Stimulated activated CD8-positive, alpha-beta memory T cell treated with anti-CD3 and anti-CD28 coated beads, Interleukin-4, amount 100 ng/mL, for 48 hours (primary cell): ENCODE data around the gene TMEM38A.

Source experiments
- DNase-seq: peaks from one replicate; pipeline ENCODE4 v3.0.0-alpha.2; 2020

TMEM38A gene

GRCh38 chr19:16660763-16661479 is at the start of gene TMEM38A:
TMEM38A (plus strand) TSS chr19:16661139; CDS start chr19:16661218, 79 bp downstream.
- peak; percentile 49 for DNase-seq

GRCh38 chr19:16612636-16613035 is 48.3 kb upstream of the TMEM38A start:
- DNase-seq, result no peak

- no peak for DNase-seq
Observed at GRCh38 chr19:16613841-16614240, 47.1 kb upstream of the TMEM38A start.

GRCh38 chr19:16614941-16615340 is 46.0 kb upstream of the TMEM38A start:
- DNase-seq, result no peak

- DNase-seq, result no peak
Observed at GRCh38 chr19:16615808-16616207, 45.1 kb upstream of the TMEM38A start.

GRCh38 chr19:16618248-16618647 is 42.7 kb upstream of the TMEM38A start:
- no peak for DNase-seq

GRCh38 chr19:16619457-16619856 is 41.5 kb upstream of the TMEM38A start:
- no peak for DNase-seq

GRCh38 chr19:16620018-16620417 is 40.9 kb upstream of the TMEM38A start:
- DNase-seq, result no peak

- no peak for DNase-seq
Observed at GRCh38 chr19:16620584-16620983, 40.4 kb upstream of the TMEM38A start.

- DNase-seq, result no peak
Observed at GRCh38 chr19:16621165-16621800, 39.7 kb upstream of the TMEM38A start.

GRCh38 chr19:16623066-16623465 is 37.9 kb upstream of the TMEM38A start:
- no peak for DNase-seq

- no peak for DNase-seq
Observed at GRCh38 chr19:16623576-16623975, 37.4 kb upstream of the TMEM38A start.

GRCh38 chr19:16624236-16624635 is 36.7 kb upstream of the TMEM38A start:
- no peak for DNase-seq

GRCh38 chr19:16625163-16625958 is 35.6 kb upstream of the TMEM38A start:
- DNase-seq, result no peak

GRCh38 chr19:16626796-16627192 is 34.1 kb upstream of the TMEM38A start:
- no peak for DNase-seq

- peak; percentile 37 for DNase-seq
Observed at GRCh38 chr19:16627193-16627927, 33.6 kb upstream of the TMEM38A start.

- DNase-seq, result no peak
Observed at GRCh38 chr19:16627928-16628182, 33.1 kb upstream of the TMEM38A start.

- DNase-seq, result peak; percentile 97
Observed at GRCh38 chr19:16628183-16628983, 32.6 kb upstream of the TMEM38A start, which contains the start of gene MED26. MED26 (minus strand) TSS chr19:16628204; CDS start chr19:16627943, 261 bp downstream.

GRCh38 chr19:16628984-16629691 is 31.8 kb upstream of the TMEM38A start:
- DNase-seq, result no peak

GRCh38 chr19:16631465-16631864 is 29.5 kb upstream of the TMEM38A start:
- no peak for DNase-seq

- no peak for DNase-seq
Observed at GRCh38 chr19:16637535-16637934, 23.4 kb upstream of the TMEM38A start.

- no peak for DNase-seq
Observed at GRCh38 chr19:16638666-16639065, 22.3 kb upstream of the TMEM38A start.
